ENCODE measurements around the gene PSME1.

PSME1 gene

DNA sequence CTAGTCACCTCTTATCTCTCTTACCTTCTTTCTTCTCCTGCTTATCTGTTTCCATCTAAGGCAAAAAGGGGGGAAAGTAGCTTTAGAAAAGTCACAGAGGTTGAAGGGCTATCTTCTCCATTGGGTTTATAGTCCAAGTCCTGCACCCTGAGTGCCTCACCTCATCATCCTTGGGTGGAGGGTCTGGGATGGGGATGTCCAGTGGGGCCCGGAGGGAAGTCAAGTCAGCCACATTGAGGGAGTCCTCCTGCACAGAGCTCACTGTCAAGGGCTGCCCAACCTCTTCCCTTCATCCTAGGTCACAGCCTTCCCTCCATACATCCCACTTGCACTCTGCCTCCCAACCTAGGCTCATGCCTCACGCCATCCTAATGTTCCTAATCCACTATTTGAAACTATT is 9.2 kb downstream of the PSME1 start:
- Histone ChIP-seq H2BK5ac (ENCODE audit: low read length) (no peak overlapping the region), H2AK5ac (ENCODE audit: low read depth, low read length) (peak overlapping the region; percentile 38), H3K27me3 (ENCODE audit: control insufficient read depth in 3 of 3, insufficient read depth in 3 of 3, low read depth in 1 of 3, low read length in 3 of 3) (no peaks in the 10 kb centered on the region), H3K4ac (ENCODE audit: low read length) (no peak overlapping the region), H2BK120ac (ENCODE audit: low read depth, low read length) (no peak overlapping the region), H2BK15ac (ENCODE audit: low read length) (no peak overlapping the region), H2BK12ac (ENCODE audit: low read length) (no peak overlapping the region), H3K27ac (replicated peaks; ENCODE audit: low read length) (no peak overlapping the region), H3K4me2 (ENCODE audit: insufficient read depth, low read length, poor library complexity, severe bottlenecking) (no peak overlapping the region), H3K18ac (ENCODE audit: low read length) (no peak overlapping the region), H3K4me3 (ENCODE audit: low read length in 2 of 2) (peak overlapping the region; percentile 27 to 96), H3K9me3 (replicated peaks in 1 of 2; ENCODE audit: control insufficient read depth in 2 of 2, insufficient read depth in 1 of 2, low read depth in 1 of 2, low read length in 2 of 2) (no peaks in the 10 kb centered on the region), H3K4me1 (ENCODE audit: control insufficient read depth in 2 of 2, insufficient read depth in 1 of 2, low read depth in 1 of 2, low read length in 2 of 2) (peaks cover 10 to 17% of the 10 kb centered on the region in 2 donors), H3K14ac (ENCODE audit: low read length) (no peak overlapping the region), H3K79me1 (ENCODE audit: low read depth, low read length) (peaks cover 18% of the 10 kb centered on the region), H4K8ac (ENCODE audit: low read depth, low read length) (no peak overlapping the region), H4K91ac (ENCODE audit: low read depth, low read length, poor library complexity) (no peak overlapping the region), H3K9ac (ENCODE audit: low read depth, low read length, poor library complexity) (no peak overlapping the region), H3K23ac (ENCODE audit: low read depth, low read length, poor library complexity) (no peak overlapping the region), H3K36me3 (replicated peaks in 1 of 2; ENCODE audit: control insufficient read depth in 2 of 2, insufficient read depth in 2 of 2, low read length in 2 of 2) (peaks cover 18 to 44% of the 10 kb centered on the region in 2 donors), H2AFZ (ENCODE audit: low read length) (no peak overlapping the region)
- no peak for DNase-seq (ENCODE audit: low spot score)
- WGBS, 2 donors (ENCODE audit: extremely low coverage in 2 of 2, insufficient read length in 2 of 2, insufficient replicate concordance in 1 of 2), result no CpG with 5 or more reads among the region's 2 CpGs

DNA sequence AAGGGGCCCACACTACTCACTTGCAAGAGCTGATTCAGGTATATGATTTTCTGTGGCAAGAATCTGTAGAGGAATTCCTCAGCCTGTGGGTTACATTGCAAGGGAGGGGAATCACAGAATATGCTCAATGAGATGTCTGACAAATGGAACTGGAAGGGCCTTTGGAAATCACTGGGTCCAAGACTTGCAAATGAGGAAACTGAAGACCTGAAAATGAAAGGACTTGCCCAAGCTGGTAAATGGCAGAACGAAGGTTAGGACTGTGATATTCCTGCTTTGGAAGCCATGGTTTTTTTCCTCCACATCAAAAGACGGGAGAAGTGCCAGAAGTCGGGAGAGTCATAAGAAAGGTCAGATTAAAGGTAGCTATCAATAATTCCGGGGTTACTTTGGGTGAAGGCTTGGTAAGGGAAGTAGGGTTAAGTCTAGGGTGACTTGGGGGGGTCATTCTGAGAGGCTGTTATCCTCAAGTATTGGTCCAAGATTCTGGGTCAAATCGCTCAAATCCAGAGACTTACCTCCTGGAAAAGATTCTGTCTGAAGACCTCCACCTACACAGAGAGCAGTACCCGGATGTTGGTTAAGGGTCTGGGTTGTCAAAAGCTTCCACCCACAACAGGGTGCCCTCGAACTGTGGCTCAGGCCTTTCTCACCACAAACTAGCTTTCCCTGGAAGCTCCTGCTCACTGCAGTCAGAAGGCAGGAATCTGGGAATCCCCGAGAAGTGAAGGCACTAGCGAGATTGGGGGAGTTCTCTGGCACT is 9.9 kb downstream of the PSME1 start:
- Histone ChIP-seq H2BK15ac (ENCODE audit: low read length) (peak overlapping the region; percentile 37), H3K9me3 (replicated peaks in 1 of 2; ENCODE audit: control insufficient read depth in 2 of 2, insufficient read depth in 1 of 2, low read depth in 1 of 2, low read length in 2 of 2) (no peaks in the 10 kb centered on the region), H2BK5ac (ENCODE audit: low read length) (peak overlapping the region; percentile 83), H3K23ac (ENCODE audit: low read depth, low read length, poor library complexity) (no peak overlapping the region), H3K27ac (replicated peaks; ENCODE audit: low read length) (peak overlapping the region; percentile 56), H3K4ac (ENCODE audit: low read length) (no peak overlapping the region), H3K9ac (ENCODE audit: low read depth, low read length, poor library complexity) (peak overlapping the region; percentile 95), H3K4me2 (ENCODE audit: insufficient read depth, low read length, poor library complexity, severe bottlenecking) (peak overlapping the region; percentile 76), H2AK5ac (ENCODE audit: low read depth, low read length) (peak overlapping the region; percentile 38), H2AFZ (ENCODE audit: low read length) (peak overlapping the region; percentile 88), H3K18ac (ENCODE audit: low read length) (peak overlapping the region; percentile 86), H4K8ac (ENCODE audit: low read depth, low read length) (no peak overlapping the region), H3K36me3 (replicated peaks in 1 of 2; ENCODE audit: control insufficient read depth in 2 of 2, insufficient read depth in 2 of 2, low read length in 2 of 2) (peaks cover 25 to 50% of the 10 kb centered on the region in 2 donors), H3K27me3 (ENCODE audit: control insufficient read depth in 3 of 3, insufficient read depth in 3 of 3, low read depth in 1 of 3, low read length in 3 of 3) (no peaks in the 10 kb centered on the region), H2BK12ac (ENCODE audit: low read length) (no peak overlapping the region), H3K14ac (ENCODE audit: low read length) (peak overlapping the region; percentile 91), H3K4me3 (ENCODE audit: low read length in 2 of 2) (peak overlapping the region; percentile 81 to 96), H3K79me1 (ENCODE audit: low read depth, low read length) (peaks cover 17% of the 10 kb centered on the region), H2BK120ac (ENCODE audit: low read depth, low read length) (no peak overlapping the region), H3K4me1 (ENCODE audit: control insufficient read depth in 2 of 2, insufficient read depth in 1 of 2, low read depth in 1 of 2, low read length in 2 of 2) (peaks cover 10 to 17% of the 10 kb centered on the region in 2 donors), H4K91ac (ENCODE audit: low read depth, low read length, poor library complexity) (no peak overlapping the region)
- DNase-seq (ENCODE audit: low spot score), result no peak
- WGBS, 2 donors (ENCODE audit: extremely low coverage in 2 of 2, insufficient read length in 2 of 2, insufficient replicate concordance in 1 of 2), result no CpG with 5 or more reads among the region's 9 CpGs

DNA sequence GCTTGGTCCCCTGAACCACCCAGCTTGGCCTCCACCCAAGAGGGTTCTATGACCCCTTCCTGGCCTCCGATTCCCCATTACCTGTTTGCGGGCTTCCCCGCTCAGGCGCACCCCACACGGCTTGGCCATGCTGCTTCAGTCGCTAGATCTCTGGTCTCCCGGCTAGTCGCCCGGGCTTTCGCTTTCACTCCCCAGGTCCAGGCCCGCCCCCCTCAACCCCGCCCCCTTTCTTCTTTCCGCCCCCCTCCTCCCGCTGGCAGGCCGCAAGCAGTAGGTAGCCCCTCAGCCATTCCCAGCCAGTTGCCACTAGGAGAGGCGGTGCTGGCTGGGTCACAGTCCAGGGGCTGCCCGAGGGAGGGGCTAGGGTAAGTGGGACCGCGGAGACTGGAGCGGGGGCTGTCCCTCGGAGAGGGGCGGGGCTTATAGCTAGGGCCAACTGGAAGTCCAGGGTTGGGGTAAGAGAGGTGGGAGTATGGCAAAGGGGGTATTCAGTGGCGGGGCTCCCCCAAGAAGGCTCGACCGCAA is 10.5 kb downstream of the PSME1 start, which contains the start of gene PSME2:
PSME2 (minus strand) TSS at position 158 of the 525 bp plus-strand sequence; CDS start at position 129, 29 bp downstream.
- peak within 1 kb of the TSS; percentile 97 for H3K4me2 ChIP-seq (ENCODE audit: insufficient read depth, low read length, poor library complexity, severe bottlenecking)
- peak within 1 kb of the TSS; percentile 97 for H3K9ac ChIP-seq (ENCODE audit: low read depth, low read length, poor library complexity)
- H3K4ac ChIP-seq (ENCODE audit: low read length), result no peak within 1 kb of the TSS
- peaks cover 31 to 57% of the 10 kb centered on the region in 2 donors for H3K36me3 ChIP-seq (replicated peaks in 1 of 2; ENCODE audit: control insufficient read depth in 2 of 2, insufficient read depth in 2 of 2, low read length in 2 of 2)
- peak within 1 kb of the TSS; percentile 37 for H2BK15ac ChIP-seq (ENCODE audit: low read length)
- peak within 1 kb of the TSS; percentile 93 to 96 for H3K4me3 ChIP-seq (ENCODE audit: low read length in 2 of 2)
- DNase-seq (ENCODE audit: low spot score), result peak; percentile 96
- peak within 1 kb of the TSS; percentile 38 for H2AK5ac ChIP-seq (ENCODE audit: low read depth, low read length)
- H2AFZ ChIP-seq (ENCODE audit: low read length), result peak within 1 kb of the TSS; percentile 95
- peaks cover 10 to 17% of the 10 kb centered on the region in 2 donors for H3K4me1 ChIP-seq (ENCODE audit: control insufficient read depth in 2 of 2, insufficient read depth in 1 of 2, low read depth in 1 of 2, low read length in 2 of 2)
- peaks cover 13% of the 10 kb centered on the region for H3K79me1 ChIP-seq (ENCODE audit: low read depth, low read length)
- H4K91ac ChIP-seq (ENCODE audit: low read depth, low read length, poor library complexity), result no peak within 1 kb of the TSS
- peak within 1 kb of the TSS; percentile 84 for H2BK120ac ChIP-seq (ENCODE audit: low read depth, low read length)
- H4K8ac ChIP-seq (ENCODE audit: low read depth, low read length), result no peak within 1 kb of the TSS
- H3K23ac ChIP-seq (ENCODE audit: low read depth, low read length, poor library complexity), result peak within 1 kb of the TSS; percentile 11
- no CpG with 5 or more reads among the region's 25 CpGs for WGBS, 2 donors (ENCODE audit: extremely low coverage in 2 of 2, insufficient read length in 2 of 2, insufficient replicate concordance in 1 of 2)
- H3K14ac ChIP-seq (ENCODE audit: low read length), result peak within 1 kb of the TSS; percentile 91
- H2BK5ac ChIP-seq (ENCODE audit: low read length), result peak within 1 kb of the TSS; percentile 83
- peak within 1 kb of the TSS; percentile 95 for H3K18ac ChIP-seq (ENCODE audit: low read length)
- no peak within 1 kb of the TSS for H2BK12ac ChIP-seq (ENCODE audit: low read length)
- no peaks in the 10 kb centered on the region for H3K9me3 ChIP-seq (replicated peaks in 1 of 2; ENCODE audit: control insufficient read depth in 2 of 2, insufficient read depth in 1 of 2, low read depth in 1 of 2, low read length in 2 of 2)
- peak within 1 kb of the TSS; percentile 85 for H3K27ac ChIP-seq (replicated peaks; ENCODE audit: low read length)
- no peaks in the 10 kb centered on the region for H3K27me3 ChIP-seq (ENCODE audit: control insufficient read depth in 3 of 3, insufficient read depth in 3 of 3, low read depth in 1 of 3, low read length in 3 of 3)

Data from neuronal stem cell (in vitro differentiated cells).